H1 (cell line): ENCODE data around the gene PUSL1. TPM values are rescaled to one million over a fixed set of nuclear protein-coding genes. Genes with fewer than 3 reads are reported as not detected.

Source experiments
- GTF2F1 ChIP-seq: IDR thresholded peaks from 2 replicates; pipeline ENCODE4 v1.6.1; 2012; ENCODE audit warnings: low read depth, low read length, improper control_type of control experiment, borderline replicate concordance
- HDAC2 ChIP-seq, 2 experiments: fragments of 300-600 bp in 1 of 2; sonication (generic) in 1 of 2; IDR thresholded peaks; 2 replicates each; pipeline ENCODE4 v1.6.1; 2011 to 2012; ENCODE audit warnings: low read depth in 2 of 2, low read length in 2 of 2, mild to moderate bottlenecking in 2 of 2, moderate library complexity in 2 of 2, borderline replicate concordance in 1 of 2, inconsistent platforms in 1 of 2
- RXRA ChIP-seq: IDR thresholded peaks from 2 replicates; pipeline ENCODE4 v1.6.1; 2011; ENCODE audit warnings: low read depth, mild to moderate bottlenecking, low read length, moderate library complexity; ENCODE audit not compliant: insufficient read depth
- SRF ChIP-seq: IDR thresholded peaks from 2 replicates; pipeline ENCODE4 v1.6.1; 2011; ENCODE audit warnings: mild to moderate bottlenecking, low read depth, low read length, moderate library complexity
- TAF1 ChIP-seq: IDR thresholded peaks from 2 replicates; pipeline ENCODE4 v1.6.1; 2011; ENCODE audit warnings: mild to moderate bottlenecking, low read depth, low read length
- TAF7 ChIP-seq: optimal IDR thresholded peaks from 2 replicates; pipeline ENCODE3; 2011; ENCODE audit warnings: low read depth, mild to moderate bottlenecking, inconsistent platforms, low read length, moderate library complexity, borderline replicate concordance
- YY1 ChIP-seq: IDR thresholded peaks from 2 replicates; pipeline ENCODE4 v1.6.1; 2011; ENCODE audit warnings: low read depth, mild to moderate bottlenecking, low read length
- polyA plus RNA-seq, 7 experiments: library from polyadenylated mRNA; depleted of rRNA in 3 of 7; stranded (reverse) in 5 of 7; unstranded in 2 of 7; fragments of >200 nt in 5 of 7; fragments of 200-250 nt in 2 of 7; gene quantifications; 1 replicate in 5 of 7; 2 replicates in 1 of 7; 4 replicates in 1 of 7; pipeline versions ENCODE4 v1.2.1 to v1.2.3, GENCODE V29; 2011 to 2013; ENCODE audit warnings: missing spikeins in 2 of 7, mixed read lengths in 2 of 7
- total RNA-seq: library from RNA; stranded (reverse); fragmentation: NEBNext Ultra II Directional; extraction: Animal tissue kit (Norgen Biotek cat#: 25700); gene quantifications from 2 replicates; pipeline ENCODE4 v1.2.1, GENCODE V29; 2021

Gene PUSL1
- total and polyA plus RNA-seq, 2 of the 8 experiments (the other 6 are each of a cell fraction or from before 2014, with no cell fraction given), result 38.8 to 87.4 TPM

DNA sequence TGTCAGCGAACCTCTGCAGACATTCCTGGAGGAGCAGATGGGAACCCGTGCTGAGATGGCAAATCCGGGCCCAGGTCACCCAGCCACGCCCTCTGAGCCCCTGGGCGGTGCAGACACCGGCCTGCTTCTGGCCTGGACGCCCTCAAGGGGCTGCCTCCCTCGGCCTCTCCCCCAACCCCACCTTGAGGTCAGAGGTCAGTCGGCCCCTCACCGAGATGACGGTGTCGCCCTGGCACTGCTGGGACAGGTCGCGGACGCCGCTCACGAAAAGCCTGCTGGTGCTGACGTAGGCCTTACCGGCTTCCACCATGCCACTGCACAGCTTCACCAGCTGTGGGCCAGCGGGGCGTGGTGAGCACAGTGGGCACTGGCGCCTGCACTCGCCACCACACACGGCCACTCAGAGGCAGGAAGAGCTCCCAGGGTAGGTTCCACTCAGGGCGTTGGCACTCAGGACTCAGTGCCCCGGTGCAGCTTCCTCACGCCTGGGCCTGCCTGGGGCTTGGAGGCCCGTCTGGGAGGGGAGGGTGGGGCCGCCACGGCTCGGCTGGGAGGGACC is 5.4 kb upstream of the PUSL1 start (continued):
- no peak for TF ChIP-seq SRF
- no peak for TF ChIP-seq YY1
- TF ChIP-seq RXRA, result no peak
- TF ChIP-seq GTF2F1, result no peak
- TF ChIP-seq TAF7, result no peak
- no peak for TF ChIP-seq HDAC2 (IDR thresholded peaks at IDR 0.05; ENCODE audit: borderline replicate concordance in 1 of 2, low read depth in 2 of 2, low read length in 2 of 2)
- no peak for TF ChIP-seq TAF1
